Stomach (tissue), 9 donors: ENCODE results near the gene RAP1A. TPM values are rescaled to one million over a fixed set of nuclear protein-coding genes. Genes with fewer than 3 reads are reported as not detected.

ENCODE experiments used
- DNase-seq, 2 donors: peaks; one replicate each; pipeline versions ENCODE4 v3.0.0 to v3.0.0-alpha.2; 2013 to 2019
- H3K27ac ChIP-seq, 5 donors: fragments of 200-600 bp in 4 of 5; sonication (generic) in 4 of 5; one replicate each; pipeline ENCODE4 v1.5.1; 2013 to 2019; ENCODE audit warnings: mild to moderate bottlenecking in 1 of 5, moderate library complexity in 1 of 5
- H3K27me3 ChIP-seq, 3 donors: fragments of 200-600 bp; sonication (generic); one replicate each; pipeline ENCODE4 v1.5.1; 2017 to 2019; ENCODE audit warnings: mixed run types in 1 of 3
- H3K36me3 ChIP-seq, 4 donors: fragments of 200-600 bp; sonication (generic); 1 replicate in 3 of 4; 2 replicates in 1 of 4; pipeline ENCODE4 v1.5.1; 2016 to 2019
- H3K4me1 ChIP-seq, 4 donors: fragments of 200-600 bp; sonication (generic); one replicate each; pipeline ENCODE4 v1.5.1; 2016 to 2019
- H3K4me3 ChIP-seq, 4 donors: fragments of 200-600 bp; sonication (generic) in 3 of 4; one replicate each; pipeline ENCODE4 v1.5.1; 2016 to 2019; ENCODE audit warnings: mild to moderate bottlenecking in 1 of 4
- H3K9me3 ChIP-seq, 4 donors: fragments of 200-600 bp; sonication (generic); one replicate each; pipeline ENCODE4 v1.5.1; 2016 to 2019
- CTCF ChIP-seq, 7 experiments: fragments of 450-650 bp in 4 of 7; fragments of 200-600 bp in 3 of 7; sonication (generic) in 3 of 7; IDR thresholded peaks; one replicate each; pipeline ENCODE4 v1.5.1; 2016 to 2019; ENCODE audit warnings: antibody characterized with exemption in 7 of 7, control low read depth in 2 of 7, mild to moderate bottlenecking in 1 of 7
- EP300 ChIP-seq: sonication (generic); formaldehyde crosslinking; IDR thresholded peaks from one replicate; pipeline ENCODE4 v1.6.1; 2017; ENCODE audit warnings: antibody characterized with exemption
- POLR2A ChIP-seq, 4 donors: fragments of 450-650 bp; IDR thresholded peaks; one replicate each; pipeline ENCODE4 v1.6.1; 2016; ENCODE audit warnings: antibody characterized with exemption in 4 of 4, control low read depth in 2 of 4, mild to moderate bottlenecking in 1 of 4, moderate library complexity in 1 of 4
- POLR2AphosphoS5 ChIP-seq, 3 donors: sonication (generic); formaldehyde crosslinking; IDR thresholded peaks; one replicate each; pipeline ENCODE4 v1.6.1; 2016; ENCODE audit warnings: antibody characterized with exemption in 3 of 3
- WGBS, 5 donors: extraction: QIAGEN DNeasy Blood & Tissue Kit in 3 of 5; methylation state at CpG; one replicate each; pipeline versions ENCODE4 v1.1.5 to v1.1.7; 2013 to 2018; 5-methylcytosine and 5-hydroxymethylcytosine counted together
- intact Hi-C: fragments of 100-400 bp; cut with DNase I; formaldehyde crosslinking; loops from one replicate; pipeline ENCODE4 v1.15.1; 2023; ENCODE audit warnings: low total_unique reads
- polyA plus RNA-seq, 3 donors: library from polyadenylated mRNA; stranded (reverse); fragments of 200-250 nt; gene quantifications; one replicate each; pipeline ENCODE4 v1.2.3, GENCODE V29; 2013
- small RNA-seq, 4 donors: library from RNA; depleted of rRNA; stranded (forward); fragments of <200 nt; gene quantifications; one replicate each; pipeline ENCODE3, GENCODE V24; 2016
- total RNA-seq, 5 donors: library from RNA; depleted of rRNA; stranded (reverse); fragments of >200 nt; gene quantifications; one replicate each; pipeline versions ENCODE4 v1.1.0 to v1.2.3, GENCODE V29; 2014 to 2016
- donor health status: healthy with polysubstance abuse.
- donor health status: Bipolar disorder and iron deficiency.
- donor health status: healthy.

Gene RAP1A
- total and polyA plus RNA-seq, 8 donors, result 20.9 to 175 (median 85.4) TPM

GRCh38 chr1:111761717-111762116 is 142.1 kb downstream of the RAP1A start:
- H3K36me3 ChIP-seq, result peaks cover 52 to 89% (median 84%) of the 10 kb centered on the region in 4 donors
- no peak overlapping the region for H3K4me3 ChIP-seq
- no peaks in the 10 kb centered on the region for H3K27me3 ChIP-seq
- intact Hi-C loops, result loop anchor here (10.0 kb wide), 1 partner anchor 47 kb away; no protein-coding TSS in a partner anchor
- WGBS, 5 donors, result 45 to 68% (median 62%) methylated on average over 2 of the region's 2 CpGs
- H3K27ac ChIP-seq, result no peak overlapping the region
- H3K4me1 ChIP-seq, result peaks cover 4 to 22% (median 8%) of the 10 kb centered on the region in 4 donors
- TF ChIP-seq POLR2A (IDR thresholded peaks at IDR 0.05) (no peak), POLR2AphosphoS5 (IDR thresholded peaks at IDR 0.05) (no peak), CTCF (IDR thresholded peaks at IDR 0.05) (no peak), EP300 (no peak)
- H3K9me3 ChIP-seq, result no peaks in the 10 kb centered on the region
- no peak for DNase-seq

GRCh38 chr1:111762332-111762731 is 142.7 kb downstream of the RAP1A start:
- 91 to 97% (median 95%) methylated on average over 2 of the region's 2 CpGs for WGBS, 5 donors
- intact Hi-C loops, result loop anchor here (10.0 kb wide), 1 partner anchor 48 kb away; no protein-coding TSS in a partner anchor
- Histone ChIP-seq H3K36me3 (peaks cover 54 to 93% (median 90%) of the 10 kb centered on the region in 4 donors), H3K4me1 (peaks cover 0 to 16% (median 3%) of the 10 kb centered on the region in 4 donors), H3K4me3 (no peak overlapping the region), H3K27me3 (no peaks in the 10 kb centered on the region), H3K9me3 (no peaks in the 10 kb centered on the region), H3K27ac (no peak overlapping the region)
- no peak for DNase-seq
- TF ChIP-seq CTCF (IDR thresholded peaks at IDR 0.05) (no peak), EP300 (no peak), POLR2AphosphoS5 (IDR thresholded peaks at IDR 0.05) (no peak)

Small RNA genes lying within 50 kb of the gene (small RNA-seq; reads per million reads assigned to genes)
- gene INKA2 (0.23 to 1.8 (median 0.50) reads per million in 4 donors), gene RNU6-151P (0 reads per million in 4 donors)

Other genes with a start within 250 kb of the RAP1A start
- 10 to 100 TPM in 1 of 5 donors, 1 to 10 TPM in 2, under 1 TPM in 1, not detected in 1; 0.45 to 18.5 (median 1.8) TPM for gene OVGP1, start 192.1 kb upstream of the RAP1A start, total RNA-seq
- gene OVGP1, start 192.1 kb upstream of the RAP1A start, polyA plus RNA-seq, result 1 to 10 TPM in 1 of 3 donors, under 1 TPM in 2; 0.50 to 2.8 (median 0.76) TPM
- 10 to 100 TPM in 4 of 5 donors, 1 to 10 TPM in 1; 5.8 to 31.2 (median 13.8) TPM for gene WDR77, start 170.5 kb upstream of the RAP1A start, total RNA-seq
- gene WDR77, start 170.5 kb upstream of the RAP1A start, polyA plus RNA-seq, result 10 to 100 TPM; 18.5 to 25.3 (median 25.1) TPM
- gene ATP5PB, start 170.3 kb upstream of the RAP1A start, total RNA-seq, result 100 to 1,000 TPM in 3 of 5 donors, 10 to 100 TPM in 2; 21.6 to 362 (median 190) TPM
- gene ATP5PB, start 170.3 kb upstream of the RAP1A start, polyA plus RNA-seq, result 100 to 1,000 TPM; 207 to 373 (median 332) TPM
- 10 to 100 TPM in 2 of 5 donors, 1 to 10 TPM in 3; 2.2 to 19.0 (median 3.2) TPM for gene C1orf162, start 145.8 kb upstream of the RAP1A start, total RNA-seq
- gene C1orf162, start 145.8 kb upstream of the RAP1A start, polyA plus RNA-seq, result 10 to 100 TPM; 12.3 to 18.3 (median 17.1) TPM
- gene ADORA3, start 116.2 kb upstream of the RAP1A start, total RNA-seq, result 10 to 100 TPM in 1 of 5 donors, 1 to 10 TPM in 2, under 1 TPM in 2; 0.29 to 44.3 (median 3.7) TPM
- gene ADORA3, start 116.2 kb upstream of the RAP1A start, polyA plus RNA-seq, result 1 to 10 TPM; 1.2 to 5.9 (median 4.7) TPM
- 1 to 10 TPM in 1 of 5 donors, not detected in 4; 7.6 TPM for gene TMIGD3, start 116.2 kb upstream of the RAP1A start, total RNA-seq
- gene TMIGD3, start 116.2 kb upstream of the RAP1A start, polyA plus RNA-seq, result 1 to 10 TPM; 1.2 to 6.5 (median 2.7) TPM
- 1 to 10 TPM; 1.0 to 4.7 (median 3.2) TPM for gene INKA2, start 119.6 kb downstream of the RAP1A start, total RNA-seq
- gene INKA2, start 119.6 kb downstream of the RAP1A start, polyA plus RNA-seq, result 1 to 10 TPM; 1.7 to 6.1 (median 2.1) TPM
- gene DDX20, start 136.1 kb downstream of the RAP1A start, total RNA-seq, result 10 to 100 TPM in 4 of 5 donors, under 1 TPM in 1; 0.58 to 55.6 (median 17.2) TPM
- gene DDX20, start 136.1 kb downstream of the RAP1A start, polyA plus RNA-seq, result 1 to 10 TPM; 3.3 to 4.9 (median 3.7) TPM